Fibroblast of villous mesenchyme (primary cell): Measurements from ENCODE around the gene UNC5A. TPM values are rescaled to one million over a fixed set of nuclear protein-coding genes. Genes with fewer than 3 reads are reported as not detected.

Experiments used
- DNase-seq: peaks from one replicate; pipeline ENCODE4 v3.0.0-alpha.2; 2010; ENCODE audit warnings: low read depth
- H3K4me3 ChIP-seq: 2 replicates; pipeline ENCODE4 v1.5.1; 2011; ENCODE audit warnings: low read depth, mild to moderate bottlenecking, low read length
- CTCF ChIP-seq: IDR thresholded peaks from 2 replicates; pipeline ENCODE4 v1.5.1; 2012; ENCODE audit warnings: low read depth, mild to moderate bottlenecking, low read length; ENCODE audit not compliant: insufficient read depth
- total RNA-seq: library from RNA; depleted of rRNA; stranded (reverse); fragments of >200 nt; gene quantifications from 2 replicates; pipeline ENCODE4 v1.2.3, GENCODE V29; 2012

Gene UNC5A
- total RNA-seq, 1 donor = not detected

GRCh38 chr5:176776916-176777315 is 33.4 kb upstream of the UNC5A start:
- no peak for DNase-seq
- TF ChIP-seq CTCF = no peak
- H3K4me3 ChIP-seq = no peak overlapping the region

- no peak overlapping the region for H3K4me3 ChIP-seq
- DNase-seq = no peak
- TF ChIP-seq CTCF = no peak
Measured at GRCh38 chr5:176778921-176779465, 31.4 kb upstream of the UNC5A start.

GRCh38 chr5:176779537-176779936 is 30.8 kb upstream of the UNC5A start:
- no peak for DNase-seq
- H3K4me3 ChIP-seq = no peak overlapping the region
- TF ChIP-seq CTCF = no peak

- H3K4me3 ChIP-seq = no peak overlapping the region
- no peak for TF ChIP-seq CTCF
- no peak for DNase-seq
Measured at GRCh38 chr5:176780176-176781053, 29.9 kb upstream of the UNC5A start.

GRCh38 chr5:176781054-176781375 is 29.3 kb upstream of the UNC5A start:
- TF ChIP-seq CTCF = no peak
- no peak for DNase-seq
- H3K4me3 ChIP-seq = no peak overlapping the region

- no peak for TF ChIP-seq CTCF
- no peak for DNase-seq
- no peak overlapping the region for H3K4me3 ChIP-seq
Measured at GRCh38 chr5:176781638-176782570, 28.5 kb upstream of the UNC5A start.
